Suprapubic skin (tissue), 3 donors: Measurements from ENCODE around the gene PIGC.

Source experiments
- POLR2A ChIP-seq, 2 donors: fragments of 450-650 bp; IDR thresholded peaks; one replicate each; pipeline ENCODE4 v1.6.1; 2017; ENCODE audit warnings: antibody characterized with exemption in 2 of 2, mild to moderate bottlenecking in 2 of 2, moderate library complexity in 2 of 2
- TF ChIP-seq, protein P1 (sequence below), 2 donors: fragments of 200-600 bp in 1 of 2; fragments of 450-650 bp in 1 of 2; sonication (generic) in 1 of 2; IDR thresholded peaks; one replicate each; pipeline ENCODE4 v1.5.1; 2016 to 2019; ENCODE audit warnings: antibody characterized with exemption in 2 of 2, mild to moderate bottlenecking in 1 of 2, moderate library complexity in 1 of 2

DNA sequence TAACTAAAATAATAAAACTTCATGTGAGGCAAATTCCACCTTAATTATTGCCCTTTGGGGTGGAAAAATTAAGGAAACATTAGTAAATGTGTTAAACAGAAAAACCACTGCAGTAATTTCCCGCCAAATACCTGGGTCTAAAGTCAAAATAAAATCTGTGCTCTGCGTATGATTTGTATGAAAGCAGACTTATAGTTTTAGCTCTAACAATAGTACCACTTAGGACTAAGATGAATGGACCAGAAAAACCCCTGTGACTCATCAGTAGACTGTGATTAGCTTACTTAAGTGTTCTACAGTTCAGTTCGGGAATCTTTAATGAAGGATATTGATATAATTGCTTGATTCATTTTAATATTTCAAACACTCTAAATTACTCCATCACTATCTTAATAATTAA lies 46.6 kb downstream of the PIGC start:
- TF ChIP-seq, protein P1, sequence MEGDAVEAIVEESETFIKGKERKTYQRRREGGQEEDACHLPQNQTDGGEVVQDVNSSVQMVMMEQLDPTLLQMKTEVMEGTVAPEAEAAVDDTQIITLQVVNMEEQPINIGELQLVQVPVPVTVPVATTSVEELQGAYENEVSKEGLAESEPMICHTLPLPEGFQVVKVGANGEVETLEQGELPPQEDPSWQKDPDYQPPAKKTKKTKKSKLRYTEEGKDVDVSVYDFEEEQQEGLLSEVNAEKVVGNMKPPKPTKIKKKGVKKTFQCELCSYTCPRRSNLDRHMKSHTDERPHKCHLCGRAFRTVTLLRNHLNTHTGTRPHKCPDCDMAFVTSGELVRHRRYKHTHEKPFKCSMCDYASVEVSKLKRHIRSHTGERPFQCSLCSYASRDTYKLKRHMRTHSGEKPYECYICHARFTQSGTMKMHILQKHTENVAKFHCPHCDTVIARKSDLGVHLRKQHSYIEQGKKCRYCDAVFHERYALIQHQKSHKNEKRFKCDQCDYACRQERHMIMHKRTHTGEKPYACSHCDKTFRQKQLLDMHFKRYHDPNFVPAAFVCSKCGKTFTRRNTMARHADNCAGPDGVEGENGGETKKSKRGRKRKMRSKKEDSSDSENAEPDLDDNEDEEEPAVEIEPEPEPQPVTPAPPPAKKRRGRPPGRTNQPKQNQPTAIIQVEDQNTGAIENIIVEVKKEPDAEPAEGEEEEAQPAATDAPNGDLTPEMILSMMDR (IDR thresholded peaks at IDR 0.05), result no peak
- no peak for TF ChIP-seq POLR2A (IDR thresholded peaks at IDR 0.05)
